ENCODE data around the gene EGFLAM. TPM values are rescaled to one million over a fixed set of nuclear protein-coding genes. Genes with fewer than 3 reads are reported as not detected.
A peak's percentile ranks its signal among the peaks of the same experiment; 100 is the strongest.

The EGFLAM gene
- total and polyA plus RNA-seq, 2 donors (not counting 1 experiment from before 2014, with no cell fraction given), result 0.33 to 20.0 TPM

DNA sequence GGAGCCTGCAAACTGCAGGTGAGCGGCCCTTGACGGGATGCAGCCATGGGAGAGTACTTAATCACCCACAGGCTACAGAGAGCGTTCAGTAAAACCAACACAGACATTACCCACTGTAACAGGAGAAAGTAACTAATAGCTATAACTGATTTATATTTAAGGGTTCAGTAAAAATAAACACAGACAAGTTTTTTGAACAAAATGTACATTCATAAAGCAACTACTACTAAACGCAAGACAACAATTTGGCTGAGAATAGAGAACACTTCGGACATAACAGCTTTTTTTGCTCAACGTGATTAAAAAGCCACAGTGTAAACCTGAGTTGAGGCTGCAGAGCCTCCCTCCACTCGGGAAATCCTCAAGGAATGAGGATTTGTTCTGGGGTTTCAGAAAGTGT, 236.4 kb downstream of the EGFLAM start:
- no peaks in the 10 kb centered on the region for H3K4me1 ChIP-seq (ENCODE audit: control insufficient read depth, extremely low read depth, insufficient read depth, low read length)
- no peak overlapping the region for H3K27ac ChIP-seq (ENCODE audit: insufficient read depth, low read length)
- H3K27me3 ChIP-seq (ENCODE audit: control insufficient read depth, insufficient read depth, low read length), result no peaks in the 10 kb centered on the region
- peaks cover 5% of the 10 kb centered on the region for H3K36me3 ChIP-seq (ENCODE audit: control insufficient read depth, insufficient read depth, low read length)
- no peak overlapping the region for H3K9ac ChIP-seq (ENCODE audit: insufficient read depth, low read length)
- no peak overlapping the region for H3K4me3 ChIP-seq (replicated peaks in 1 of 4; ENCODE audit: control extremely low read depth in 1 of 4, insufficient read depth in 1 of 4, low read depth in 3 of 4, low read length in 4 of 4)
- no peak overlapping the region for H2AFZ ChIP-seq (ENCODE audit: low read length)
- no peak for DNase-seq (ENCODE audit: low read depth in 2 of 2)
- H3K4me2 ChIP-seq (ENCODE audit: extremely low read depth, insufficient read depth, low read length), result no peak overlapping the region
- H3K9me3 ChIP-seq (ENCODE audit: control insufficient read depth, insufficient read depth, low read depth, low read length), result no peaks in the 10 kb centered on the region
- H4K20me1 ChIP-seq (ENCODE audit: control insufficient read depth, extremely low read depth, insufficient read depth, low read length), result no peaks in the 10 kb centered on the region
- no peaks in the 10 kb centered on the region for H3K79me2 ChIP-seq (ENCODE audit: control insufficient read depth, insufficient read depth, low read length)
- TF ChIP-seq, protein P1, sequence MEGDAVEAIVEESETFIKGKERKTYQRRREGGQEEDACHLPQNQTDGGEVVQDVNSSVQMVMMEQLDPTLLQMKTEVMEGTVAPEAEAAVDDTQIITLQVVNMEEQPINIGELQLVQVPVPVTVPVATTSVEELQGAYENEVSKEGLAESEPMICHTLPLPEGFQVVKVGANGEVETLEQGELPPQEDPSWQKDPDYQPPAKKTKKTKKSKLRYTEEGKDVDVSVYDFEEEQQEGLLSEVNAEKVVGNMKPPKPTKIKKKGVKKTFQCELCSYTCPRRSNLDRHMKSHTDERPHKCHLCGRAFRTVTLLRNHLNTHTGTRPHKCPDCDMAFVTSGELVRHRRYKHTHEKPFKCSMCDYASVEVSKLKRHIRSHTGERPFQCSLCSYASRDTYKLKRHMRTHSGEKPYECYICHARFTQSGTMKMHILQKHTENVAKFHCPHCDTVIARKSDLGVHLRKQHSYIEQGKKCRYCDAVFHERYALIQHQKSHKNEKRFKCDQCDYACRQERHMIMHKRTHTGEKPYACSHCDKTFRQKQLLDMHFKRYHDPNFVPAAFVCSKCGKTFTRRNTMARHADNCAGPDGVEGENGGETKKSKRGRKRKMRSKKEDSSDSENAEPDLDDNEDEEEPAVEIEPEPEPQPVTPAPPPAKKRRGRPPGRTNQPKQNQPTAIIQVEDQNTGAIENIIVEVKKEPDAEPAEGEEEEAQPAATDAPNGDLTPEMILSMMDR (conservative IDR thresholded peaks at IDR 0.05 in 1 of 2, IDR thresholded peaks at IDR 0.05 in 1 of 2; ENCODE audit: low read depth in 1 of 2, low read length in 2 of 2), result no peak

DNA sequence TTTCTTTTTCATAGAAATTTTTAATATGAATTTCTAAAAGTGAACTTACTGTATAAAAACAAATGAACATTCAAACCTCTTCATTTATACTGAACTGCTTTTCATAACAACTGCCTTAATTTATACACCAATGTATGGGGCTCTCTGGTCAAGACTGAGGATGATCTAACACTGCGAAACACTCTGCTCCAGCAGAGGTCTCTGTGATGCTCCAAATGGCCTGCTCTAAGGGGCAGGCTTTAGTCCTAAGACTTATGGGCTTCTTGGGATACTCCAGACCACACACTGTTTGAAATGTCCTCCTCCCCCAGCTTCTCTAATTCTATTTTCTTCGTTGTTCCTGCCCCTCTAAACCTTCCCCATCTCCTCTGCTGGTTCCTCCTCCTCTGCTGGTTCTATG, 239.6 kb downstream of the EGFLAM start:
- Histone ChIP-seq H3K79me2 (ENCODE audit: control insufficient read depth, insufficient read depth, low read length) (no peaks in the 10 kb centered on the region), H4K20me1 (ENCODE audit: control insufficient read depth, extremely low read depth, insufficient read depth, low read length) (no peaks in the 10 kb centered on the region), H3K27me3 (ENCODE audit: control insufficient read depth, insufficient read depth, low read length) (no peaks in the 10 kb centered on the region), H3K36me3 (ENCODE audit: control insufficient read depth, insufficient read depth, low read length) (peaks cover 5% of the 10 kb centered on the region), H3K9ac (ENCODE audit: insufficient read depth, low read length) (no peak overlapping the region), H2AFZ (ENCODE audit: low read length) (no peak overlapping the region), H3K9me3 (ENCODE audit: control insufficient read depth, insufficient read depth, low read depth, low read length) (no peaks in the 10 kb centered on the region), H3K4me1 (ENCODE audit: control insufficient read depth, extremely low read depth, insufficient read depth, low read length) (no peaks in the 10 kb centered on the region), H3K4me2 (ENCODE audit: extremely low read depth, insufficient read depth, low read length) (no peak overlapping the region), H3K4me3 (replicated peaks in 1 of 4; ENCODE audit: control extremely low read depth in 1 of 4, insufficient read depth in 1 of 4, low read depth in 3 of 4, low read length in 4 of 4) (no peak overlapping the region), H3K27ac (ENCODE audit: insufficient read depth, low read length) (no peak overlapping the region)
- TF ChIP-seq, protein P1 (conservative IDR thresholded peaks at IDR 0.05 in 1 of 2, IDR thresholded peaks at IDR 0.05 in 1 of 2; ENCODE audit: low read depth in 1 of 2, low read length in 2 of 2), result peak; percentile 13 to 36
- TF ChIP-seq EZH2 (IDR thresholded peaks at IDR 0.05; ENCODE audit: low read length, missing control alignments), result no peak
- DNase-seq (ENCODE audit: low read depth in 2 of 2), result peak; percentile 24 to 59

DNA sequence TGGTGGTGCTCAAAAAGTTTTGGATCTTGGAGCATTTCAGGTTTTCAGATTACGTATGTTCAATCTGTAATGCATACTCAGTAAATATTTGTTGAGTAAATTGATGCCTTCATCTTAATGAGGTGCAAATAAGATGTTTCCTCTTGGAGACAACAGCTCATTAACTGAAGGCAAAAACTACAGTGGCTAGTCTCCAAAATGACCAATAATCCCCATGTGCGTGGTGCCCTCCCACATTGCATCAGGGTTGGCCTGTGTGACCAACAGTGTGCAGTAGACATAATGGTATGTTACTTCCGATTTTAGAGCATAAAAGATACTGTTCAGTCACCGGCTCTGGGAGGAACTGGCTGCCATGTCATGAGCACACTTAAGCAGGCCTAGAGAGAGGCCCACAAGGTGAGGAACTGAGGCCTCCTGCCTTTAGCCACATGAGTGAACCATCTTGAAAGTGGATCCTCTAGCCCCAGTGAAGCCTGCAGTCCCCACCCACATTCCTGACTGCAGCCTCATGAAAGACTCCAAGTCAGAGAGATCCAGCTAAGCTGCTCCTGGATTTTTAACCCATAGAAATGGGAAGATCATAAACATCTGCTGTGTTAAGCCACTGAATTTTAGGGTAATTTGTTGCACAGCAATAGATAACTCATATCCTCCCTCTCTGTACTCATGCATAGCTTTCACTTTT, 242.4 kb downstream of the EGFLAM start:
- Histone ChIP-seq H3K36me3 (ENCODE audit: control insufficient read depth, insufficient read depth, low read length) (peaks cover 3% of the 10 kb centered on the region), H3K9me3 (ENCODE audit: control insufficient read depth, insufficient read depth, low read depth, low read length) (no peaks in the 10 kb centered on the region), H2AFZ (ENCODE audit: low read length) (no peak overlapping the region), H3K9ac (ENCODE audit: insufficient read depth, low read length) (no peak overlapping the region), H3K4me1 (ENCODE audit: control insufficient read depth, extremely low read depth, insufficient read depth, low read length) (no peaks in the 10 kb centered on the region), H3K27me3 (ENCODE audit: control insufficient read depth, insufficient read depth, low read length) (no peaks in the 10 kb centered on the region), H4K20me1 (ENCODE audit: control insufficient read depth, extremely low read depth, insufficient read depth, low read length) (no peaks in the 10 kb centered on the region), H3K27ac (ENCODE audit: insufficient read depth, low read length) (no peak overlapping the region), H3K4me2 (ENCODE audit: extremely low read depth, insufficient read depth, low read length) (no peak overlapping the region), H3K4me3 (replicated peaks in 1 of 4; ENCODE audit: control extremely low read depth in 1 of 4, insufficient read depth in 1 of 4, low read depth in 3 of 4, low read length in 4 of 4) (no peak overlapping the region), H3K79me2 (ENCODE audit: control insufficient read depth, insufficient read depth, low read length) (no peaks in the 10 kb centered on the region)
- DNase-seq (ENCODE audit: low read depth in 2 of 2), result peak; percentile 54 to 66
- TF ChIP-seq EZH2 (IDR thresholded peaks at IDR 0.05; ENCODE audit: low read length, missing control alignments), result no peak
- TF ChIP-seq, protein P1 (conservative IDR thresholded peaks at IDR 0.05 in 1 of 2, IDR thresholded peaks at IDR 0.05 in 1 of 2; ENCODE audit: low read depth in 1 of 2, low read length in 2 of 2), result no peak

Measured in fibroblast of lung (primary cell).